ENCODE results near the gene RAX2. TPM values are rescaled to one million over a fixed set of nuclear protein-coding genes. Genes with fewer than 3 reads are reported as not detected.

Gene RAX2
- total and polyA plus RNA-seq, 9 of the 15 experiments (the other 6 are each of a cell fraction or from before 2014, with no cell fraction given), result not detected

DNA sequence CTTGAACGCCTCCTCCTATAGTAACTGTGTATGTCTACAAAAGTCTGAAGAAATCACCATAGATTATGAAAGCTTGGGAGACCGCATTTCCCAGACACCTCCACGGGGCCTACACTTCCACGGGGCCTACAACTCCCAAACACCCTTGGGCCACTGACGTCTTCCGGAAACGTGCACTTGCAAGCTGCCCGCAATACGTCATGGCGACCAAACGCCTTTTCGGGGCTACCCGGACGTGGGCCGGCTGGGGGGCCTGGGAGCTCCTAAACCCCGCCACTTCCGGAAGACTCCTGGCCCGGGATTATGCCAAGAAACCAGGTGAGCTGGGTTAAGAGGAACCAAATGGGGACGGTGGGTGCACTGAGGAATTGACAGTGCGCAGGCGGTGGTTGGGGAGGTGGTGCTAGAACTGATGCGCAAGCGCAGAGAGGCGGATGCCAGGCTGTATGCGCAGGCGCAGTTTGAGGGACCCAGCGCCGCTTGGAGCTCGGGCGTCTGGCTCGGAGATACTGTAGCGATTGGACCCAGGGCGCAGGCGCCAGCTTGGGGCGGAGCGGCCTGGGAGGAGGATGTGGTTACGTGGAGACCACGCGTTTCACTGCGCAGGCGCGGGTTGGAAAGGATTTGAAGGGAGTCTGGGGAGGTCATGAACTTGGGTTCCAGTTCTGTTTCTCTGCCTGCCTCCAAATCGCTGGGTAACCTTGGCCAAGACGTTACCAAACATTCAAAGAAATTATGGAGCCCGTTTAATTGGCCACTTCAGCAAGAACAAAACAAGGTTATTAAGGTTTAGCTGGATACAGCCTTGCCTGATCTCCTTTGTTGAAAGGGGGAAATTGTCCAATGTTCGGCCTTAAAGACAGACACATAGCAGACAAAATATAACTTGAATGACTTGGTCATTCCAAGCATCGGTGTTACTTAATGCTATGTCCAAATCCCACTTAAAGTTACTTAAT is 9.2 kb downstream of the RAX2 start, which contains the start of gene MRPL54 (continued):
- TF ChIP-seq PHTF2 (CRISPR knock-in tag; IDR thresholded peaks at IDR 0.05) (no peak), CBFA2T3 (IDR thresholded peaks at IDR 0.05) (no peak), PTBP1 (IDR thresholded peaks at IDR 0.05; ENCODE audit: low read depth, low read length) (no peak), EZH2 (IDR thresholded peaks at IDR 0.05; ENCODE audit: borderline replicate concordance, low read depth, low read length) (no peak), EGR1 (conservative IDR thresholded peaks at IDR 0.05) (peak; percentile 65; the same call in 1 of the 2 replicates), KDM2B (CRISPR knock-in tag; IDR thresholded peaks at IDR 0.05) (no peak), BACH1 (tag; IDR thresholded peaks at IDR 0.05) (no peak), TEAD2 (tag; IDR thresholded peaks at IDR 0.05) (no peak), SAFB2 (IDR thresholded peaks at IDR 0.05; ENCODE audit: borderline replicate concordance, low read depth, low read length, severe bottlenecking) (no peak), IFI16 (CRISPR knock-in tag; IDR thresholded peaks at IDR 0.05) (no peak), ZNF584 (CRISPR knock-in tag; IDR thresholded peaks at IDR 0.05; ENCODE audit: low read depth) (no peak), PHF20 (IDR thresholded peaks at IDR 0.05; ENCODE audit: partially characterized antibody) (peak; percentile 33), NUFIP1 (IDR thresholded peaks at IDR 0.05; ENCODE audit: partially characterized antibody) (no peak), MCM7 (IDR thresholded peaks at IDR 0.05) (no peak), RAD51 (IDR thresholded peaks at IDR 0.05; ENCODE audit: borderline replicate concordance, low read depth) (no peak), TEAD1 (CRISPR knock-in tag; IDR thresholded peaks at IDR 0.05) (peak in 1 of 2 experiments; percentile 59; a peak in 3 of 4 replicates), ELF4 (CRISPR knock-in tag; IDR thresholded peaks at IDR 0.05) (peak; percentile 77; the same call in 1 of the 2 replicates)
- TF ChIP-seq, protein P1, sequence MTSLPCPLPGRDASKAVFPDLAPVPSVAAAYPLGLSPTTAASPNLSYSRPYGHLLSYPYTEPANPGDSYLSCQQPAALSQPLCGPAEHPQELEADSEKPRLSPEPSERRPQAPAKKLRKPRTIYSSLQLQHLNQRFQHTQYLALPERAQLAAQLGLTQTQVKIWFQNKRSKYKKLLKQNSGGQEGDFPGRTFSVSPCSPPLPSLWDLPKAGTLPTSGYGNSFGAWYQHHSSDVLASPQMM (CRISPR knock-in tag; IDR thresholded peaks at IDR 0.05), result no peak
- TF ChIP-seq, protein P2, sequence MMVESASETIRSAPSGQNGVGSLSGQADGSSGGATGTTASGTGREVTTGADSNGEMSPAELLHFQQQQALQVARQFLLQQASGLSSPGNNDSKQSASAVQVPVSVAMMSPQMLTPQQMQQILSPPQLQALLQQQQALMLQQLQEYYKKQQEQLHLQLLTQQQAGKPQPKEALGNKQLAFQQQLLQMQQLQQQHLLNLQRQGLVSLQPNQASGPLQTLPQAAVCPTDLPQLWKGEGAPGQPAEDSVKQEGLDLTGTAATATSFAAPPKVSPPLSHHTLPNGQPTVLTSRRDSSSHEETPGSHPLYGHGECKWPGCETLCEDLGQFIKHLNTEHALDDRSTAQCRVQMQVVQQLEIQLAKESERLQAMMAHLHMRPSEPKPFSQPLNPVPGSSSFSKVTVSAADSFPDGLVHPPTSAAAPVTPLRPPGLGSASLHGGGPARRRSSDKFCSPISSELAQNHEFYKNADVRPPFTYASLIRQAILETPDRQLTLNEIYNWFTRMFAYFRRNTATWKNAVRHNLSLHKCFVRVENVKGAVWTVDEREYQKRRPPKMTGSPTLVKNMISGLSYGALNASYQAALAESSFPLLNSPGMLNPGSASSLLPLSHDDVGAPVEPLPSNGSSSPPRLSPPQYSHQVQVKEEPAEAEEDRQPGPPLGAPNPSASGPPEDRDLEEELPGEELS (CRISPR knock-in tag; IDR thresholded peaks at IDR 0.05; ENCODE audit: borderline replicate concordance), result no peak
- TF ChIP-seq, protein P3, sequence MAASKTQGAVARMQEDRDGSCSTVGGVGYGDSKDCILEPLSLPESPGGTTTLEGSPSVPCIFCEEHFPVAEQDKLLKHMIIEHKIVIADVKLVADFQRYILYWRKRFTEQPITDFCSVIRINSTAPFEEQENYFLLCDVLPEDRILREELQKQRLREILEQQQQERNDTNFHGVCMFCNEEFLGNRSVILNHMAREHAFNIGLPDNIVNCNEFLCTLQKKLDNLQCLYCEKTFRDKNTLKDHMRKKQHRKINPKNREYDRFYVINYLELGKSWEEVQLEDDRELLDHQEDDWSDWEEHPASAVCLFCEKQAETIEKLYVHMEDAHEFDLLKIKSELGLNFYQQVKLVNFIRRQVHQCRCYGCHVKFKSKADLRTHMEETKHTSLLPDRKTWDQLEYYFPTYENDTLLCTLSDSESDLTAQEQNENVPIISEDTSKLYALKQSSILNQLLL (CRISPR knock-in tag; IDR thresholded peaks at IDR 0.05; ENCODE audit: borderline replicate concordance), result no peak; the same call in 1 of the 2 replicates
- TF ChIP-seq, protein P4, sequence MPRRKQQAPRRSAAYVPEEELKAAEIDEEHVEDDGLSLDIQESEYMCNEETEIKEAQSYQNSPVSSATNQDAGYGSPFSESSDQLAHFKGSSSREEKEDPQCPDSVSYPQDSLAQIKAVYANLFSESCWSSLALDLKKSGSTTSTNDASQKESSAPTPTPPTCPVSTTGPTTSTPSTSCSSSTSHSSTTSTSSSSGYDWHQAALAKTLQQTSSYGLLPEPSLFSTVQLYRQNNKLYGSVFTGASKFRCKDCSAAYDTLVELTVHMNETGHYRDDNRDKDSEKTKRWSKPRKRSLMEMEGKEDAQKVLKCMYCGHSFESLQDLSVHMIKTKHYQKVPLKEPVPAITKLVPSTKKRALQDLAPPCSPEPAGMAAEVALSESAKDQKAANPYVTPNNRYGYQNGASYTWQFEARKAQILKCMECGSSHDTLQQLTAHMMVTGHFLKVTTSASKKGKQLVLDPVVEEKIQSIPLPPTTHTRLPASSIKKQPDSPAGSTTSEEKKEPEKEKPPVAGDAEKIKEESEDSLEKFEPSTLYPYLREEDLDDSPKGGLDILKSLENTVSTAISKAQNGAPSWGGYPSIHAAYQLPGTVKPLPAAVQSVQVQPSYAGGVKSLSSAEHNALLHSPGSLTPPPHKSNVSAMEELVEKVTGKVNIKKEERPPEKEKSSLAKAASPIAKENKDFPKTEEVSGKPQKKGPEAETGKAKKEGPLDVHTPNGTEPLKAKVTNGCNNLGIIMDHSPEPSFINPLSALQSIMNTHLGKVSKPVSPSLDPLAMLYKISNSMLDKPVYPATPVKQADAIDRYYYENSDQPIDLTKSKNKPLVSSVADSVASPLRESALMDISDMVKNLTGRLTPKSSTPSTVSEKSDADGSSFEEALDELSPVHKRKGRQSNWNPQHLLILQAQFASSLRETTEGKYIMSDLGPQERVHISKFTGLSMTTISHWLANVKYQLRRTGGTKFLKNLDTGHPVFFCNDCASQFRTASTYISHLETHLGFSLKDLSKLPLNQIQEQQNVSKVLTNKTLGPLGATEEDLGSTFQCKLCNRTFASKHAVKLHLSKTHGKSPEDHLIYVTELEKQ (CRISPR knock-in tag; IDR thresholded peaks at IDR 0.05), result no peak

Data from K562 (cell line).